Caco-2 (cell line): Measurements from ENCODE around the gene BSPRY. TPM values are rescaled to one million over a fixed set of nuclear protein-coding genes. Genes with fewer than 3 reads are reported as not detected.

ENCODE experiments used
- BruUV-seq: library from RNA; stranded (reverse); fragments of 400-500 nt; replicated peaks from 2 replicates; lab custom pipeline; 2021; lab: Mats Ljungman, UMichigan
- CTCF ChIA-PET: fragments of 300-600 bp; sonication (Branson Sonifier 250); formaldehyde crosslinking; loops from one replicate; lab custom pipeline; 2022; ENCODE audit warnings: antibody characterized with exemption; lab: Charles Lee
- POLR2A ChIA-PET: fragments of 300-600 bp; sonication (Branson Sonifier 250); formaldehyde crosslinking; loops from one replicate; lab custom pipeline; 2022; ENCODE audit warnings: antibody characterized with exemption; lab: Charles Lee
- DNase-seq, 2 experiments: peaks; one replicate each; pipeline versions ENCODE4 v3.0.0 to v3.0.0-alpha.2; 2020 to 2022
- H3K27me3 ChIP-seq: replicated peaks from 2 replicates; pipeline ENCODE4 v1.6.0; 2011; ENCODE audit warnings: low read length; ENCODE audit not compliant: control insufficient read depth, insufficient read depth
- H3K36me3 ChIP-seq: 2 replicates; pipeline ENCODE4 v1.5.1; 2011; ENCODE audit warnings: low read length; ENCODE audit not compliant: control insufficient read depth, insufficient read depth
- H3K4me1 ChIP-seq: fragments of 250-450 bp; sonication (Bioruptor Pico); 2 replicates; pipeline ENCODE4 v1.5.1; 2020; ENCODE audit warnings: mild to moderate bottlenecking
- H3K4me3 ChIP-seq: 2 replicates; pipeline ENCODE4 v1.5.1; 2011; ENCODE audit warnings: low read depth, mild to moderate bottlenecking, control low read depth, low read length
- H3K9me3 ChIP-seq: fragments of 250-450 bp; sonication (Bioruptor Pico); 2 replicates; pipeline ENCODE4 v1.5.1; 2020; ENCODE audit warnings: mild to moderate bottlenecking, moderate library complexity
- H3K27ac Mint-ChIP-seq: one replicate; pipeline ENCODE4 v1.8.0; 2022; ENCODE audit warnings: mixed read lengths; ENCODE audit not compliant: unreplicated experiment
- H3K27me3 Mint-ChIP-seq: one replicate; pipeline ENCODE4 v1.8.0; 2022; ENCODE audit warnings: mixed read lengths; ENCODE audit not compliant: insufficient read depth, unreplicated experiment
- H3K36me3 Mint-ChIP-seq: one replicate; pipeline ENCODE4 v1.8.0; 2022; ENCODE audit warnings: mild to moderate bottlenecking, mixed read lengths; ENCODE audit not compliant: insufficient read depth, unreplicated experiment
- H3K4me1 Mint-ChIP-seq: one replicate; pipeline ENCODE4 v1.8.0; 2022; ENCODE audit warnings: low read depth, mixed read lengths; ENCODE audit not compliant: unreplicated experiment
- H3K4me3 Mint-ChIP-seq: one replicate; pipeline ENCODE4 v1.8.0; 2022; ENCODE audit warnings: mild to moderate bottlenecking, moderate library complexity, mixed read lengths; ENCODE audit not compliant: unreplicated experiment
- H3K9me3 Mint-ChIP-seq: one replicate; pipeline ENCODE4 v1.8.0; 2022; ENCODE audit warnings: mixed read lengths; ENCODE audit not compliant: unreplicated experiment
- intact Hi-C: fragments of 100-400 bp; cut with micrococcal nuclease; formaldehyde crosslinking; loops from one replicate; pipeline ENCODE4 v1.10.0; 2022; ENCODE audit not compliant: unreplicated experiment
- total RNA-seq: library from RNA; stranded (reverse); gene quantifications from 2 replicates; pipeline ENCODE4 v1.2.3, GENCODE V29; 2022
- TF ChIP-seq, protein P1 (sequence below), 2 experiments: fragments of 200-600 bp in 1 of 2; IDR thresholded peaks; 1 replicate in 1 of 2; 2 replicates in 1 of 2; pipeline versions ENCODE4 v1.5.1 to v1.8.0; 2011 to 2022; ENCODE audit warnings: antibody characterized with exemption in 1 of 2, control low read depth in 1 of 2, inconsistent platforms in 1 of 2, low read depth in 1 of 2, low read length in 1 of 2, mild to moderate bottlenecking in 1 of 2, moderate library complexity in 1 of 2; ENCODE audit not compliant: insufficient read depth in 1 of 2, severe bottlenecking in 1 of 2, unreplicated experiment in 1 of 2

BSPRY gene
- total RNA-seq, 1 experiment from 2014 or later: 14.7 TPM

DNA sequence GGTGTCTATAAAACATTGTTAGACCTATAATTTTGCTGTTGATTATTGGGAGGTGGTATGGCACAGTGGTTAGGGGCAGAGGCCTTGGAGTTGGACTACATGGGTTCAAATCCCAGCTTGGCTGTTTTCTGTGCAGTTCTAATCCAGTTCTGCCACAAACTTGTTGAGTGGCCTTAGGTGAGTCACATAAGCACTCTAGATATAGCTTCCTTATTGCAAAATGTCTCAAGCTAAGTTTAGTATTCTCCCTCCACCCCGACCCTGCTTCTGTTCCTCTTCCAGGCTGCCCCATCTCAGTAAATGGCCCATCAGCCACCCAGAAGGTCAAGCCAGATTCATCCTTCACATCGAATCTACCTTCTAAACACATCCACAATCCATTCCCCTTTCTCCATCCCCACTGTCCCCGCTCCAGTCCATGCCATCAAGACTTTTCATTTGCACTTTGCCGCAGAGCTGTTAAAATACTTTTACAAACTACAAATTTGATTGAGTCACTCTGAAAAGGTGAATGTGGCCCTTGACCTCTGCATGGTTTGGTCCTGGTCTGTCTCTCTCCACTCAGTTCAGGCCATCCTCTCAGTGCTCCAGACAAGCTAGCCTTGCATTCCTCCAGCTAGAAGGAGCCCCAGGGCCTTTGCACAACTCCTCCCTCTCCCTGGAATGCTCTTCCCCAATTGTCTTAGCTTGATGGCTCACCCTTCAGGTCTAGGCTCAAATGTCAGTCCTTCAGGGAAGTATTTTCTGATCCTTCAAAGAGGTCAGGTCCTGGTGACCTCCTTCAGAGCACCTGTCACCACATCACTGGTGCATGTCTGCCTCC is 37.4 kb downstream of the BSPRY start:
- Histone ChIP-seq H3K36me3 (0 out of 2 replicates have a peak, but pooled peaks cover 3% of the 10 kb centered on the region), H3K4me3 (no peak overlapping the region), H3K9me3 (peaks cover 4% of the 10 kb centered on the region; the same call in 1 of the 2 replicates), H3K27me3 (no peaks in the 10 kb centered on the region), H3K4me1 (peaks cover 48% of the 10 kb centered on the region)
- H3K27ac Mint-ChIP-seq: peak overlapping the region; percentile 77
- peak overlapping the region; percentile 30 for H3K4me3 Mint-ChIP-seq
- intact Hi-C loops: loop anchor here (1.0 kb wide), 1 partner anchor 15 kb away; the partner anchor contains the start of gene ALAD
- no peaks in the 10 kb centered on the region for H3K27me3 Mint-ChIP-seq
- ChIA-PET POLR2A (interaction anchor here (1.1 kb wide), 2 partner anchors 111 to 166 kb away, joined by 3 to 4 read pairs; partner anchors contain the start of genes CDC26, FKBP15, PRPF4 and SLC31A1), CTCF (interaction anchor here (0.6 to 1.5 kb wide), 4 partner anchors 14 to 1201 kb away, joined by 3 to 5 read pairs (median 4); partner anchors contain the start of genes ALAD and SLC31A2)
- H3K4me1 Mint-ChIP-seq: peaks cover 40% of the 10 kb centered on the region
- BruUV-seq: TSS peak; percentile 72
- peak in 1 of 2 experiments; percentile 47 for DNase-seq
- peaks cover 55% of the 10 kb centered on the region for H3K36me3 Mint-ChIP-seq
- peaks cover 11% of the 10 kb centered on the region for H3K9me3 Mint-ChIP-seq
- TF ChIP-seq, protein P1, sequence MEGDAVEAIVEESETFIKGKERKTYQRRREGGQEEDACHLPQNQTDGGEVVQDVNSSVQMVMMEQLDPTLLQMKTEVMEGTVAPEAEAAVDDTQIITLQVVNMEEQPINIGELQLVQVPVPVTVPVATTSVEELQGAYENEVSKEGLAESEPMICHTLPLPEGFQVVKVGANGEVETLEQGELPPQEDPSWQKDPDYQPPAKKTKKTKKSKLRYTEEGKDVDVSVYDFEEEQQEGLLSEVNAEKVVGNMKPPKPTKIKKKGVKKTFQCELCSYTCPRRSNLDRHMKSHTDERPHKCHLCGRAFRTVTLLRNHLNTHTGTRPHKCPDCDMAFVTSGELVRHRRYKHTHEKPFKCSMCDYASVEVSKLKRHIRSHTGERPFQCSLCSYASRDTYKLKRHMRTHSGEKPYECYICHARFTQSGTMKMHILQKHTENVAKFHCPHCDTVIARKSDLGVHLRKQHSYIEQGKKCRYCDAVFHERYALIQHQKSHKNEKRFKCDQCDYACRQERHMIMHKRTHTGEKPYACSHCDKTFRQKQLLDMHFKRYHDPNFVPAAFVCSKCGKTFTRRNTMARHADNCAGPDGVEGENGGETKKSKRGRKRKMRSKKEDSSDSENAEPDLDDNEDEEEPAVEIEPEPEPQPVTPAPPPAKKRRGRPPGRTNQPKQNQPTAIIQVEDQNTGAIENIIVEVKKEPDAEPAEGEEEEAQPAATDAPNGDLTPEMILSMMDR (IDR thresholded peaks at IDR 0.05; ENCODE audit: insufficient read depth in 1 of 2, low read depth in 1 of 2, low read length in 1 of 2, severe bottlenecking in 1 of 2, unreplicated experiment in 1 of 2): no peak

- 0 out of 2 replicates have a peak, but pooled peaks cover 4% of the 10 kb centered on the region for H3K36me3 ChIP-seq
- intact Hi-C loops: loop anchor here (1.0 kb wide), 1 partner anchor 14 kb away; the partner anchor contains the start of gene ALAD
- H3K4me3 Mint-ChIP-seq: peak overlapping the region; percentile 30
These were observed 38.4 kb downstream of the BSPRY start for GRCh38 chr9:113387560-113388230.

More at GRCh38 chr9:113387560-113388230, 38.4 kb downstream of the BSPRY start:
- POLR2A ChIA-PET: interaction anchor here (0.6 to 1.1 kb wide), 3 partner anchors 14 to 167 kb away, joined by 3 to 4 read pairs (median 3); partner anchors contain the start of genes ALAD, FKBP15 and SLC31A1
- Mint-ChIP-seq H3K36me3 (peaks cover 54% of the 10 kb centered on the region), H3K9me3 (peaks cover 11% of the 10 kb centered on the region), H3K4me1 (peaks cover 40% of the 10 kb centered on the region), H3K27ac (peak overlapping the region; percentile 77), H3K27me3 (no peaks in the 10 kb centered on the region)
- DNase-seq: peak; percentile 68 to 78
- no peaks in the 10 kb centered on the region for H3K9me3 ChIP-seq
- BruUV-seq: no TSS peak
- peaks cover 41% of the 10 kb centered on the region for H3K4me1 ChIP-seq
- H3K27me3 ChIP-seq: no peaks in the 10 kb centered on the region
- CTCF ChIA-PET: interaction anchor here (0.6 to 1.5 kb wide), 4 partner anchors 13 to 1201 kb away, joined by 3 to 5 read pairs (median 4); partner anchors contain the start of genes ALAD and SLC31A2
- TF ChIP-seq, protein P1 (IDR thresholded peaks at IDR 0.05; ENCODE audit: insufficient read depth in 1 of 2, low read depth in 1 of 2, low read length in 1 of 2, severe bottlenecking in 1 of 2, unreplicated experiment in 1 of 2): no peak
- no peak overlapping the region for H3K4me3 ChIP-seq
